MM.1S (cell line): ENCODE results near the gene CLEC4D.

Experiments
- EZH2phosphoT487 ChIP-seq: fragments of 300-600 bp; sonication (generic); IDR thresholded peaks from 2 replicates; pipeline ENCODE4 v1.6.1; 2018; ENCODE audit warnings: antibody characterized with exemption, low read length
- TF ChIP-seq, protein P1 (sequence below): fragments of 300-600 bp; sonication (generic); IDR thresholded peaks from 2 replicates; pipeline ENCODE4 v1.5.1; 2016; ENCODE audit warnings: antibody characterized with exemption, low read length, mixed read lengths

DNA sequence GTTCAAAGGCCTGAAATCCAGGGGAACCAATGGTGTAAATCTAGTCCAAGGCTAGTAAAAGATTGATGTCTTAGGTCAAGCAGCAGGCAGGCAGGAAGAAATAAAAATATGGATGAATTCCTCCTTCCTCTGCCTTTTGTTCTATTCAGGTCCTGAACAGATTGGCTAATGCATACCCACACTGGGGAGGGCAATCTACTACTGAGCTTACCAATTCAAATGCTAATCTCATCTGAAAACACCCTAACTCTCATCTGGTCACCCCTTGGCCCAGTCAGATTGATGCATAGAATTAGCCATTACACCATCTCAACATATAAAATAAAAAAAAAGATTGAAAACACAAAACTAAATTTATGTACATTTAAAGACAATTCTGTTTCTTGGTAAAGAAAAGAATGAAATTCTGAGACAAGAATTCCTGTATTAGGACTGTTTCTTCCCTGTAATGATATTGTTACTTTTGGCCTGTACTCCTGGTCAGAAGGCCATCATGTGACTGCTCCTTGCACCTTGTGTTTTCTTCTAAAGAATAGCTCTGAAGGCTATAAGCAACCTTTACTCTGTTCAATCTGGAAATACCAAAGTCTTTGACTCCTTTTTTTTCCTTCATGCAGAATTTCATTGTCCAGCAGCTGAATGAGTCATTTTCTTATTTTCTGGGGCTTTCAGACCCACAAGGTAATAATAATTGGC lies 37.6 kb upstream of the CLEC4D start:
- TF ChIP-seq EZH2phosphoT487: no peak
- TF ChIP-seq, protein P1, sequence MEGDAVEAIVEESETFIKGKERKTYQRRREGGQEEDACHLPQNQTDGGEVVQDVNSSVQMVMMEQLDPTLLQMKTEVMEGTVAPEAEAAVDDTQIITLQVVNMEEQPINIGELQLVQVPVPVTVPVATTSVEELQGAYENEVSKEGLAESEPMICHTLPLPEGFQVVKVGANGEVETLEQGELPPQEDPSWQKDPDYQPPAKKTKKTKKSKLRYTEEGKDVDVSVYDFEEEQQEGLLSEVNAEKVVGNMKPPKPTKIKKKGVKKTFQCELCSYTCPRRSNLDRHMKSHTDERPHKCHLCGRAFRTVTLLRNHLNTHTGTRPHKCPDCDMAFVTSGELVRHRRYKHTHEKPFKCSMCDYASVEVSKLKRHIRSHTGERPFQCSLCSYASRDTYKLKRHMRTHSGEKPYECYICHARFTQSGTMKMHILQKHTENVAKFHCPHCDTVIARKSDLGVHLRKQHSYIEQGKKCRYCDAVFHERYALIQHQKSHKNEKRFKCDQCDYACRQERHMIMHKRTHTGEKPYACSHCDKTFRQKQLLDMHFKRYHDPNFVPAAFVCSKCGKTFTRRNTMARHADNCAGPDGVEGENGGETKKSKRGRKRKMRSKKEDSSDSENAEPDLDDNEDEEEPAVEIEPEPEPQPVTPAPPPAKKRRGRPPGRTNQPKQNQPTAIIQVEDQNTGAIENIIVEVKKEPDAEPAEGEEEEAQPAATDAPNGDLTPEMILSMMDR: no peak
